Astrocyte of the spinal cord (primary cell): Measurements from ENCODE around the gene GPR32.

Experiments used
- DNase-seq: peaks from one replicate; pipeline ENCODE4 v3.0.0; 2011; ENCODE audit warnings: low read depth, low spot score
- H3K4me3 ChIP-seq: 2 replicates; pipeline ENCODE4 v1.5.1; 2011; ENCODE audit warnings: low read depth, mild to moderate bottlenecking, low read length, moderate library complexity
- CTCF ChIP-seq: IDR thresholded peaks from 2 replicates; pipeline ENCODE4 v1.5.1; 2012; ENCODE audit warnings: low read depth, mild to moderate bottlenecking, low read length, inconsistent platforms
- in situ Hi-C: cut with HindIII; loops from 2 replicates; pipeline ENCODE4 v1.10.0; 2017; ENCODE audit warnings: low sequenced_read_pairs

GPR32 gene

GRCh38 chr19:50724522-50725217 lies 45.6 kb upstream of the GPR32 start:
- DNase-seq, result peak; percentile 98
- TF ChIP-seq CTCF, result no peak
- peak overlapping the region; percentile 49 for H3K4me3 ChIP-seq
- in situ Hi-C loops, result no loop called here

DNA sequence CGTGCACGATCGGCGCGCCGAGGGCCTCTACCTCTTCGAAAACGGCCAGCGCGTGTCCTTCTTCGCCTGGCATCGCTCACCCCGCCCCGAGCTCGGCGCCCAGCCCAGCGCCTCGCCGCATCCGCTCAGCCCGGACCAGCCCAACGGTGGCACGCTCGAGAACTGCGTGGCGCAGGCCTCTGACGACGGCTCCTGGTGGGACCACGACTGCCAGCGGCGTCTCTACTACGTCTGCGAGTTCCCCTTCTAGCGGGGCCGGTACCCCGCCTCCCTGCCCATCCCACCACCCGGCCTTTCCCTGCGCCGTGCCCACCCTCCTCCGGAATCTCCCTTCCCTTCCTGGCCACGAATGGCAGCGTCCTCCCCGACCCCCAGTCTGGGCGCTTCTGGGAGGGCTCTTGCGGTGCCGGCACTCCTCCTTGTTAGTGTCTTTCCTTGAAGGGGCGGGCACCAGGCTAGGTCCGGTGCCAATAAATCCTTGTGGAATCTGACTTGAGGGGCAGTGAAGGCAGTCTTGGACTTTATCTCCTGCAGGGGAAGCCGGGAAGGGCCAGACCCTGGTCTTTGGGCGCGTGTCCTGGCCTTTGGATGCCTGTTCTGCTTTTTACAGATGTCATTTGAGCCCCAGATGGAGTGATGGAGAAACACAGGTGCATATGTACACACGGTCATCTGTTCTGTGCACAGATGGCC lies 44.9 kb upstream of the GPR32 start:
- no peak for TF ChIP-seq CTCF
- in situ Hi-C loops, result no loop called here
- no peak for DNase-seq
- H3K4me3 ChIP-seq, result peak overlapping the region; percentile 49

- in situ Hi-C loops, result no loop called here
- H3K4me3 ChIP-seq, result no peak overlapping the region
- DNase-seq, result no peak
- TF ChIP-seq CTCF, result no peak
Measured at GRCh38 chr19:50725911-50726230, 44.4 kb upstream of the GPR32 start.

DNA sequence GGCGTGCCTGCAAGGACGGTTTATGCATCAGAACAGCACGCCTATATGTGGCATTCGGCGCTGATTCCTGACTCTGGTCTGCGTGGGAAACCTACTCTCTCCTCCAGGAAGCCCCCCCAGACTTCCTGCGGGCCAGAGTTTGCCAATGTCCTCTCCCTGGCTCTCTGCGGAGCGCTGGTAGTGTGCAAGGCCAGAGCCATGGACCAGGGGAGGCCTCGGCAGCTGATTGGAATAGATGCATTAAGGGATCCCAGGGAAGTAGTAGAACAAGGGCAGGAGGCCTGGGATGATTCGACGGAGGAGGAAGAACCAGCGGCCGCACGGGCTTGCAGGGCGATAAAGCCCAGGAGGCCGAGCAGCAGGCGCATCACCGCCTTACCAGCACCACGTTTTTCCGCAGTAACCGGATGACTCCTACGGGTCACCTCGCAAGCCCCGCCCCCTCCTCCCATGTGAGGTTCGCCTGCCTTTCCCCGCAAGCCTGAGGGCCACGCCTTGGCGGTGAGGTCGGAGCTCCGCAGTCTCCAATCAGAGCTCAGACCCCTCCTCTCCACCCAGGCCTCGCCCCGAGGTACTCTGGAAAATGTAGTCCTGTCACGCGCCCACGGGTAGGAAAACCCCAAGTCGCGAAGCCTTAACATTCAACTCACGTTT lies 42.1 kb upstream of the GPR32 start:
- no peak overlapping the region for H3K4me3 ChIP-seq
- peak; percentile 47 for DNase-seq
- TF ChIP-seq CTCF, result no peak
- in situ Hi-C loops, result no loop called here

DNA sequence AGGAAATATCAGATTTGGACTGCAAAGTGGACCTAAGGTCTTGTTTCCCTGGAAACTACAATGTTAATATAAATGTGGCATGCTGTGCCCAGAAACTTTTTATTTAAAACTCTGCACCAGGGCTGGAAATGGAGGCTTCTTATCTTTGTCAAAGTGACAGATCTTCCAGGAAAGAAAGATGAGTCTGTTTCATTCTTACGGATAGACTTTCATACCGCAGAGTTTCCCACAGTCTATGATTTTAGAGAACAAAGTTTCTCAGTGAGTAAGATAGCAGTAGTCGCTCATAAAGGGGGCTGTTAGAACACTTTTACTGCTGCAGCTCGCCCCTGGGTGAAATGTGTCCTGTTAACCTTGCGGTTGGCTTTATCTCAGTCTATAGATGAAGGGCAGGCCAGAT lies 40.4 kb upstream of the GPR32 start:
- DNase-seq, result no peak
- in situ Hi-C loops, result no loop called here
- no peak for TF ChIP-seq CTCF

DNA sequence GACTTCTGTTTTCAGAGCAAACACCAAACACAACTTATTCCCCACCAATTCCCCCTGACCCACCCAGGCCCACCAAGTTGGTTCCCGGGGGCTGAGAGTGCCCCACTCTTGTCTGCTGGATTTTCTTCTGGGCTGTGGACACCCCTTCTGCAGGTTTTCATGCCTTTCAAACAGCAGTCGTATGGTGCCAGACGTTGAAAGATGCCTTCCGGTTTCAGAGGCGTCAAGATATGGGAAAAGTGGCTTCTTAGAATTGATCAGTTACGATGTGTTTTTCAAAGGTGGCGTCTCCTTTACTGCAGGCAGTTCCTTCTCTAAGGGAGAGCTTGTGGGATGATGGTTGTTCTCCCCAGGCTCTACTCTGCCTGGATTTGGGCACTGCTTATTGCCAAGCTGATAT lies 34.4 kb upstream of the GPR32 start:
- no peak for DNase-seq
- no peak overlapping the region for H3K4me3 ChIP-seq
- in situ Hi-C loops, result no loop called here
- no peak for TF ChIP-seq CTCF

More for the DNA sequence above, 40.4 kb upstream of the GPR32 start:
- no peak overlapping the region for H3K4me3 ChIP-seq
